ENCODE results near the gene ACVR1C. TPM values are rescaled to one million over a fixed set of nuclear protein-coding genes. Genes with fewer than 3 reads are reported as not detected.

ACVR1C gene
- total RNA-seq, 1 donor from 2014 or later = 0.52 TPM

GRCh38 chr2:157506586-157506985 is 122.1 kb downstream of the ACVR1C start:
- Histone ChIP-seq H3K27me3 (ENCODE audit: control insufficient read depth in 3 of 3, insufficient read depth in 3 of 3, low read length in 3 of 3) (no peaks in the 10 kb centered on the region), H3K4me1 (ENCODE audit: control insufficient read depth in 3 of 3, insufficient read depth in 3 of 3, low read length in 3 of 3) (no peaks in the 10 kb centered on the region), H3K9ac (ENCODE audit: low read depth in 1 of 3, low read length in 3 of 3) (no peak overlapping the region), H3K27ac (ENCODE audit: low read depth, low read length) (no peak overlapping the region), H3K9me3 (ENCODE audit: control insufficient read depth in 3 of 3, low read length in 3 of 3) (no peaks in the 10 kb centered on the region), H3K36me3 (ENCODE audit: control insufficient read depth in 3 of 3, insufficient read depth in 3 of 3, low read length in 3 of 3) (no peaks in the 10 kb centered on the region), H3K4me3 (ENCODE audit: low read length in 3 of 3) (no peak overlapping the region)

DNA sequence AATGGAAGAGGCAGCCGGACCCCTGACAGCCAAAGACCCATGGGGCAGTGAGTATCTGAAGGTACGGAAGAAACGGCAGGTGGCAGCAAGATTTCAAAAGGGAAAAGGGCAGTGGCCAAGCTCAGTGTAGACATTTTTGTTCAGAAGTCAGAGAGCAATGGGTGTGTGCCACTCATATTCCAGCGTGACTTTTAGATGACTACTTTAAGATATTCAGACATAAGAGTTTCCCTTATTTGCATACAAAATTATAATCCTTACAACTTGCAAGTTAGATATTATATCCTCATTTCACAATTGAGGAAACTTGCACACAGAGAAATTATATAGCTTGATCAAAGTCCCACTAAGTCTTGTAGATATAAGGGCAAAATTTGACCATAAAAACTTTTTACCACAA is 124.0 kb downstream of the ACVR1C start:
- no peaks in the 10 kb centered on the region for H3K27me3 ChIP-seq (ENCODE audit: control insufficient read depth in 3 of 3, insufficient read depth in 3 of 3, low read length in 3 of 3)
- no peak overlapping the region for H3K4me3 ChIP-seq (ENCODE audit: low read length in 3 of 3)
- no peak overlapping the region for H3K27ac ChIP-seq (ENCODE audit: low read depth, low read length)
- H3K9ac ChIP-seq (ENCODE audit: low read depth in 1 of 3, low read length in 3 of 3) = no peak overlapping the region
- H3K4me1 ChIP-seq (ENCODE audit: control insufficient read depth in 3 of 3, insufficient read depth in 3 of 3, low read length in 3 of 3) = no peaks in the 10 kb centered on the region
- H3K36me3 ChIP-seq (ENCODE audit: control insufficient read depth in 3 of 3, insufficient read depth in 3 of 3, low read length in 3 of 3) = no peaks in the 10 kb centered on the region
- H3K9me3 ChIP-seq (ENCODE audit: control insufficient read depth in 3 of 3, low read length in 3 of 3) = no peaks in the 10 kb centered on the region

DNA sequence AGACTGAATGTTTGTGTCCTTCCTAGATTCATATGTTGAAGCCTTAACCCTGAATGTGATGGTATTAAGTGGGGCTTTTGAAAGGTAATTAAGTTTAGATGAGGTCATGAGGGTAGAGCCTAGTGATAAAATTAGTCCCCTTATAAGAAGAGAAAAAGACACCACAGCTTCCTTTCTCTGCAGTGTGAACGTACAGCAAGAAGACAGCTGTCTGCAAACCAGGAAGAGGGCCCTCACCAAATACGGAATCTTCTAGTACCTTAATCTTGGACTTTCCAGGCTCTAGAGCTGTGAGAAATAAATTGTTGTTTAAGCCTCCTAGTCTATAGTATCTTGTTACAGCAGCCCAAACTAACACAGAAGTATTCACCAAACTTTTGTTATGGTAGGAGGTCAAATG is 127.6 kb downstream of the ACVR1C start:
- H3K4me3 ChIP-seq (ENCODE audit: low read length in 3 of 3) = no peak overlapping the region
- H3K27ac ChIP-seq (ENCODE audit: low read depth, low read length) = no peak overlapping the region
- no peaks in the 10 kb centered on the region for H3K27me3 ChIP-seq (ENCODE audit: control insufficient read depth in 3 of 3, insufficient read depth in 3 of 3, low read length in 3 of 3)
- no peaks in the 10 kb centered on the region for H3K4me1 ChIP-seq (ENCODE audit: control insufficient read depth in 3 of 3, insufficient read depth in 3 of 3, low read length in 3 of 3)
- no peak overlapping the region for H3K9ac ChIP-seq (ENCODE audit: low read depth in 1 of 3, low read length in 3 of 3)
- H3K9me3 ChIP-seq (ENCODE audit: control insufficient read depth in 3 of 3, low read length in 3 of 3) = no peaks in the 10 kb centered on the region
- H3K36me3 ChIP-seq (ENCODE audit: control insufficient read depth in 3 of 3, insufficient read depth in 3 of 3, low read length in 3 of 3) = no peaks in the 10 kb centered on the region

DNA sequence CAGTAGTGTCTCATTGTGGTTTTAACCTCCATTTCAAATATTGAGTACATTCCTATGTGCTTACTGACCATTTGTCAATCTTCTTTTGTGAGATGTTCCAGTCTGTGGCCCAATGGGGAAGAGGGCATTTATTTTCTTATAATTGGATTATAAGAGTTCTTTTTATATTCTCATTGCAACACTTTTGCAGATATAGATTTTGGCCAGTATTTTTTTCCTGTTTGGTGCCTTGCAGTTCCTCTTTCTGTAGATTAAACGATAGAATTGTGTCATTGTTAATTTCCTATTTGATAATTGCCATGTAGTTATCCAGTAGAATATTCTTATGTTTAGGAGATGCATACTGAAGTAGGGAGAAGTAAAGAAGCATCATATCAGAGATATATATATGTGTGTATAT is 128.3 kb downstream of the ACVR1C start:
- Histone ChIP-seq H3K9ac (ENCODE audit: low read depth in 1 of 3, low read length in 3 of 3) (no peak overlapping the region), H3K36me3 (ENCODE audit: control insufficient read depth in 3 of 3, insufficient read depth in 3 of 3, low read length in 3 of 3) (no peaks in the 10 kb centered on the region), H3K27me3 (ENCODE audit: control insufficient read depth in 3 of 3, insufficient read depth in 3 of 3, low read length in 3 of 3) (no peaks in the 10 kb centered on the region), H3K4me3 (ENCODE audit: low read length in 3 of 3) (no peak overlapping the region), H3K9me3 (ENCODE audit: control insufficient read depth in 3 of 3, low read length in 3 of 3) (no peaks in the 10 kb centered on the region), H3K27ac (ENCODE audit: low read depth, low read length) (no peak overlapping the region), H3K4me1 (ENCODE audit: control insufficient read depth in 3 of 3, insufficient read depth in 3 of 3, low read length in 3 of 3) (no peaks in the 10 kb centered on the region)

GRCh38 chr2:157498483-157498882 is 130.2 kb downstream of the ACVR1C start:
- Histone ChIP-seq H3K9ac (ENCODE audit: low read depth in 1 of 3, low read length in 3 of 3) (no peak overlapping the region), H3K27ac (ENCODE audit: low read depth, low read length) (no peak overlapping the region), H3K27me3 (ENCODE audit: control insufficient read depth in 3 of 3, insufficient read depth in 3 of 3, low read length in 3 of 3) (no peaks in the 10 kb centered on the region), H3K9me3 (ENCODE audit: control insufficient read depth in 3 of 3, low read length in 3 of 3) (no peaks in the 10 kb centered on the region), H3K36me3 (ENCODE audit: control insufficient read depth in 3 of 3, insufficient read depth in 3 of 3, low read length in 3 of 3) (no peaks in the 10 kb centered on the region), H3K4me1 (ENCODE audit: control insufficient read depth in 3 of 3, insufficient read depth in 3 of 3, low read length in 3 of 3) (no peaks in the 10 kb centered on the region), H3K4me3 (ENCODE audit: low read length in 3 of 3) (no peak overlapping the region)

- Histone ChIP-seq H3K36me3 (ENCODE audit: control insufficient read depth in 3 of 3, insufficient read depth in 3 of 3, low read length in 3 of 3) (no peaks in the 10 kb centered on the region), H3K27ac (ENCODE audit: low read depth, low read length) (no peak overlapping the region), H3K9me3 (ENCODE audit: control insufficient read depth in 3 of 3, low read length in 3 of 3) (no peaks in the 10 kb centered on the region), H3K4me3 (ENCODE audit: low read length in 3 of 3) (no peak overlapping the region), H3K27me3 (ENCODE audit: control insufficient read depth in 3 of 3, insufficient read depth in 3 of 3, low read length in 3 of 3) (no peaks in the 10 kb centered on the region), H3K9ac (ENCODE audit: low read depth in 1 of 3, low read length in 3 of 3) (no peak overlapping the region), H3K4me1 (ENCODE audit: control insufficient read depth in 3 of 3, insufficient read depth in 3 of 3, low read length in 3 of 3) (no peaks in the 10 kb centered on the region)
Observed at GRCh38 chr2:157497638-157498314, 130.9 kb downstream of the ACVR1C start.

- H3K27ac ChIP-seq (ENCODE audit: low read depth, low read length) = no peak overlapping the region
- no peaks in the 10 kb centered on the region for H3K4me1 ChIP-seq (ENCODE audit: control insufficient read depth in 3 of 3, insufficient read depth in 3 of 3, low read length in 3 of 3)
- H3K9ac ChIP-seq (ENCODE audit: low read depth in 1 of 3, low read length in 3 of 3) = no peak overlapping the region
- no peaks in the 10 kb centered on the region for H3K9me3 ChIP-seq (ENCODE audit: control insufficient read depth in 3 of 3, low read length in 3 of 3)
- H3K27me3 ChIP-seq (ENCODE audit: control insufficient read depth in 3 of 3, insufficient read depth in 3 of 3, low read length in 3 of 3) = no peaks in the 10 kb centered on the region
- H3K4me3 ChIP-seq (ENCODE audit: low read length in 3 of 3) = no peak overlapping the region
- no peaks in the 10 kb centered on the region for H3K36me3 ChIP-seq (ENCODE audit: control insufficient read depth in 3 of 3, insufficient read depth in 3 of 3, low read length in 3 of 3)
Observed at GRCh38 chr2:157492189-157492773, 136.4 kb downstream of the ACVR1C start.

- H3K9me3 ChIP-seq (ENCODE audit: control insufficient read depth in 3 of 3, low read length in 3 of 3) = no peaks in the 10 kb centered on the region
- no peaks in the 10 kb centered on the region for H3K4me1 ChIP-seq (ENCODE audit: control insufficient read depth in 3 of 3, insufficient read depth in 3 of 3, low read length in 3 of 3)
- no peak overlapping the region for H3K27ac ChIP-seq (ENCODE audit: low read depth, low read length)
- no peak overlapping the region for H3K4me3 ChIP-seq (ENCODE audit: low read length in 3 of 3)
- no peak overlapping the region for H3K9ac ChIP-seq (ENCODE audit: low read depth in 1 of 3, low read length in 3 of 3)
- H3K27me3 ChIP-seq (ENCODE audit: control insufficient read depth in 3 of 3, insufficient read depth in 3 of 3, low read length in 3 of 3) = no peaks in the 10 kb centered on the region
- H3K36me3 ChIP-seq (ENCODE audit: control insufficient read depth in 3 of 3, insufficient read depth in 3 of 3, low read length in 3 of 3) = no peaks in the 10 kb centered on the region
Observed at GRCh38 chr2:157489983-157490382, 138.7 kb downstream of the ACVR1C start.

- H3K27me3 ChIP-seq (ENCODE audit: control insufficient read depth in 3 of 3, insufficient read depth in 3 of 3, low read length in 3 of 3) = no peaks in the 10 kb centered on the region
Observed at GRCh38 chr2:157488877-157489276, 139.8 kb downstream of the ACVR1C start.

DNA sequence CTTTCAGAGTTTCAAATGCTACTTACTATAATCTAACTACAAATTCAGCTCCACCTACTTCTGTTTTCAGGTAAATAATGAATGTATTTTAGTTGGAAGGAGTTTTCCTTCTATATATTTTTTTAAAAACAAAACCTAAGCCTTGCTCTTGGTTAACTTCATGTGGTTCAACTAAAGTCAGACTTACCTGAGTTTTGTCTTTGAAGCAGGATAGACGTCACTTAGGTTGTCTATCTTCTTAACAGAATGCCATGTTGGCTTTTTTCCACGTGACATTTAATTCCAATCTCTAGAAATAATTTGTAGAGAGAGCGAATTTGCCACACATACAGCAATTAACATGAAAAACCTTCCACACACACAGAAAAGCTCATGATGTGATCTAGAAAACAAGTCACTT is 140.9 kb downstream of the ACVR1C start:
- Histone ChIP-seq H3K4me3 (ENCODE audit: low read length in 3 of 3) (no peak overlapping the region), H3K36me3 (ENCODE audit: control insufficient read depth in 3 of 3, insufficient read depth in 3 of 3, low read length in 3 of 3) (no peaks in the 10 kb centered on the region), H3K9ac (ENCODE audit: low read depth in 1 of 3, low read length in 3 of 3) (no peak overlapping the region), H3K27me3 (ENCODE audit: control insufficient read depth in 3 of 3, insufficient read depth in 3 of 3, low read length in 3 of 3) (no peaks in the 10 kb centered on the region), H3K9me3 (ENCODE audit: control insufficient read depth in 3 of 3, low read length in 3 of 3) (no peaks in the 10 kb centered on the region), H3K27ac (ENCODE audit: low read depth, low read length) (no peak overlapping the region), H3K4me1 (ENCODE audit: control insufficient read depth in 3 of 3, insufficient read depth in 3 of 3, low read length in 3 of 3) (no peaks in the 10 kb centered on the region)

More at GRCh38 chr2:157488877-157489276, 139.8 kb downstream of the ACVR1C start:
- Histone ChIP-seq H3K9me3 (ENCODE audit: control insufficient read depth in 3 of 3, low read length in 3 of 3) (no peaks in the 10 kb centered on the region), H3K9ac (ENCODE audit: low read depth in 1 of 3, low read length in 3 of 3) (no peak overlapping the region), H3K27ac (ENCODE audit: low read depth, low read length) (no peak overlapping the region), H3K36me3 (ENCODE audit: control insufficient read depth in 3 of 3, insufficient read depth in 3 of 3, low read length in 3 of 3) (no peaks in the 10 kb centered on the region), H3K4me3 (ENCODE audit: low read length in 3 of 3) (no peak overlapping the region), H3K4me1 (ENCODE audit: control insufficient read depth in 3 of 3, insufficient read depth in 3 of 3, low read length in 3 of 3) (no peaks in the 10 kb centered on the region)
